GM18511 (cell line): Measurements from ENCODE around the gene AGFG1.

Source experiments
- ATAC-seq: cut with Tn5 transposase; IDR thresholded peaks from one replicate; pipeline ENCODE4 v1.9.1; 2021; ENCODE audit warnings: mild to moderate bottlenecking, moderate library complexity; ENCODE audit not compliant: unreplicated experiment

The AGFG1 gene

GRCh38 chr2:227461811-227462461 lies 10.0 kb upstream of the AGFG1 start:
- ATAC-seq: peak; percentile 24

GRCh38 chr2:227462462-227462951 lies 9.4 kb upstream of the AGFG1 start:
- ATAC-seq: peak; percentile 72

- peak; percentile 28 for ATAC-seq
These were observed 8.7 kb upstream of the AGFG1 start for GRCh38 chr2:227462972-227463931.

GRCh38 chr2:227464361-227464760 lies 7.6 kb upstream of the AGFG1 start:
- no peak for ATAC-seq

- ATAC-seq: no peak
These were observed 7.1 kb upstream of the AGFG1 start for GRCh38 chr2:227464851-227465250.

GRCh38 chr2:227466887-227467600 lies 4.9 kb upstream of the AGFG1 start:
- no peak for ATAC-seq

- no peak for ATAC-seq
These were observed 544 bp upstream of the AGFG1 start for GRCh38 chr2:227471412-227471811.

GRCh38 chr2:227472265-227473121 lies 537 bp downstream of the AGFG1 start:
- ATAC-seq: peak; percentile 76

GRCh38 chr2:227473122-227473461 lies 1.1 kb downstream of the AGFG1 start:
- no peak for ATAC-seq

- ATAC-seq: no peak
These were observed 1.9 kb downstream of the AGFG1 start for GRCh38 chr2:227473806-227474205.

GRCh38 chr2:227474410-227474809 lies 2.5 kb downstream of the AGFG1 start:
- no peak for ATAC-seq

- no peak for ATAC-seq
These were observed 5.3 kb downstream of the AGFG1 start for GRCh38 chr2:227477291-227477690.

- ATAC-seq: peak; percentile 33
These were observed 8.0 kb downstream of the AGFG1 start for GRCh38 chr2:227479865-227480475.

- peak; percentile 49 for ATAC-seq
These were observed 8.6 kb downstream of the AGFG1 start for GRCh38 chr2:227480528-227480927.

- ATAC-seq: peak; percentile 94
These were observed 10.8 kb downstream of the AGFG1 start for GRCh38 chr2:227482638-227483340.

GRCh38 chr2:227485429-227485828 lies 13.5 kb downstream of the AGFG1 start:
- ATAC-seq: no peak

- ATAC-seq: no peak
These were observed 14.7 kb downstream of the AGFG1 start for GRCh38 chr2:227486688-227487087.

GRCh38 chr2:227488045-227488444 lies 16.1 kb downstream of the AGFG1 start:
- ATAC-seq: no peak

- no peak for ATAC-seq
These were observed 19.4 kb downstream of the AGFG1 start for GRCh38 chr2:227491386-227491785.
